Activated naive CD8-positive, alpha-beta T cell treated with anti-CD3 and anti-CD28 coated beads, Interleukin-2, amount 50 U/mL, for 16 hours (primary cell): ENCODE data around the gene ING5.
"Not testable (repeated sequence)": the region's sequence is repeated elsewhere in the genome, so short reads cannot be mapped to it uniquely, and the experiment has no call there.

ENCODE experiments used
- DNase-seq: peaks from one replicate; pipeline ENCODE4 v3.0.0-alpha.2; 2020; ENCODE audit warnings: low read depth, low spot score

ING5 gene

GRCh38 chr2:241739177-241739576, 37.3 kb downstream of the ING5 start:
- DNase-seq = no peak

DNA sequence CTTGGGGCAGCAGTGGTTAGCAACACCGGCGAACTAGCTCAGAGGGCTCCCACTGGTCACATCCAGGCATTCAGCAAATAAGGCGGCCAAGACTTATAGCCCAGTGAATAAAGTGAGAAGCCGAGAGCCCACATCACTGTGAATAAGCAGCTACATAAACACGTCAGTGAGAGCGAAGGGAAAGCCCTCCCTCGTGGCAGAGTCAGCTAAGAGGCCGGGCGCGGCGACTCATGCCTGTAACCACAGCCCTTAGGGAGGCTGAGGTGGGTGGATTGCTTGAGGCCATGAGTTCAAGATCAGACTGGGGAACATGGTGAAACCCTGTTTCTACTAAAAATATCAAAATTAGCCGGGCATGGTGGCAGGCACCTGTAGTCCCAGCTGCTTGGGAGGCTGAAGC, 37.8 kb downstream of the ING5 start:
- DNase-seq = no peak

DNA sequence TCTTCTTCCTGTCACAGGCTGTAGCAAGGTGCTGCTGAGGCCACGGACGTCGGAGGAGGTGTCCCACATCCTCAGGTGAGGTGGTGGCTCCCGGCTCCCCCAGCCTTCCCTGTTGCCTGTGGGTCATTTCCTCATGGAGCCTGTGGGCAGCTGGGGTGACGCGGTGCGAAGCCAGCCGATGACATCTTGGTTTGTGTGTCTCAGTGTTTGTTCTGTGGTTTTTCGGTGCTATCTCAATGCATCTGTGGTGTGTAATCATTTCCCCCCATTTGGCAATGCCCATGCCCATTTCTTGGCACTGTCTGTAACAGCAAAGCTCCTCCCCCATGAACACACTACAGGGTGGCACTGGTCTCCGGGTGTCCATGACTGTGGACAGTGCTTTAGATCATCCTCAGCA, 39.2 kb downstream of the ING5 start:
- DNase-seq = no peak

DNA sequence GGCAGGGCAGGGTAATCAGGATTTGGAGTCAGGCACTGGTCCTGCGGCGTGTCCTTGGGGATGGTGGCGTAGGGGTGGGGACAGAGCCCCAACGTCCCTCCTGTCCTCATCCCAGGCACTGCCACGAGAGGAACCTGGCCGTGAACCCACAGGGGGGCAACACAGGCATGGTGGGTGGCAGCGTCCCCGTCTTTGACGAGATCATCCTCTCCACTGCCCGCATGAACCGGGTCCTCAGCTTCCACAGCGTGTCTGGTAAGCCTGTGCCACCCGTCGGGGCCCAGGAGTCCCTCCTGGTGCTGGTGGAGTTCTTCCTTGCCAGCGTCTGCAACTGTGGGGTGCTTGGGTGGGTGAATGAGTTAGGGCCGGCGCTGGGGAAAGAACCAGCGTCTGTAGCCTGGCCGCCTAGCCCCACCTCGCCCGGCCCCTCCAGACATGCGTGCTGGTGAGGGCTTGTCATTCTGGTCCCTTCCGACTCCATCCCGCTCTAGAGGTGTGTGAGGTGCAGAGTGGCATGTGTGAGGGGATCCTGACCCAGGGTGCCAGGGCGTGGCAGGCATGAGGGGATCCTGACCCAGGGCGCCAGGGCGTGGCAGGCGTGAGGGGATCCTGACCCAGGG, 40.6 kb downstream of the ING5 start:
- no peak for DNase-seq

GRCh38 chr2:241743008-241743407, 41.2 kb downstream of the ING5 start:
- DNase-seq = not testable (repeated sequence)

- no peak for DNase-seq
These were observed 41.8 kb downstream of the ING5 start for GRCh38 chr2:241743620-241744019.

- DNase-seq = no peak
These were observed 42.4 kb downstream of the ING5 start for GRCh38 chr2:241744028-241744754.

DNA sequence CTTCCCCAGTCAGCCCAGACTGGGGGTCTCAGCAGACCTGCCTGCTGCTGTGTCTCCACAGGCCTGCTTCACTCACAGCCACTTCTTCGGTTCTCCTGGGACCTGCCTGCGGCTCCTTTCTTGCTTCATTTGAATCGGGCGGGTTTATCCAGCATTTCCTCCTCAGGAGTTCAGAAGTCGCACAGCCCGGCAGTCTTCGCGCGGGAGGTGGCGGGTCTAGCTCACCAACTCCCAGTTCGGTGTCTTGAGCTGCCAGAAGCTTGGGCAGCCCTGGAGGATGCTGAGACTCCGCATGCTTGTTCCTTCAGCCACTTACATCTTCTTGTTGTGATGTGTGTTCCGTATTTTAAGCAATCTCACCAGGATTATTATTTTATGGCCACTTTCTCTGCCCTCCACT, 43.4 kb downstream of the ING5 start:
- no peak for DNase-seq

- DNase-seq = no peak
These were observed 44.2 kb downstream of the ING5 start for GRCh38 chr2:241746084-241746483.

DNA sequence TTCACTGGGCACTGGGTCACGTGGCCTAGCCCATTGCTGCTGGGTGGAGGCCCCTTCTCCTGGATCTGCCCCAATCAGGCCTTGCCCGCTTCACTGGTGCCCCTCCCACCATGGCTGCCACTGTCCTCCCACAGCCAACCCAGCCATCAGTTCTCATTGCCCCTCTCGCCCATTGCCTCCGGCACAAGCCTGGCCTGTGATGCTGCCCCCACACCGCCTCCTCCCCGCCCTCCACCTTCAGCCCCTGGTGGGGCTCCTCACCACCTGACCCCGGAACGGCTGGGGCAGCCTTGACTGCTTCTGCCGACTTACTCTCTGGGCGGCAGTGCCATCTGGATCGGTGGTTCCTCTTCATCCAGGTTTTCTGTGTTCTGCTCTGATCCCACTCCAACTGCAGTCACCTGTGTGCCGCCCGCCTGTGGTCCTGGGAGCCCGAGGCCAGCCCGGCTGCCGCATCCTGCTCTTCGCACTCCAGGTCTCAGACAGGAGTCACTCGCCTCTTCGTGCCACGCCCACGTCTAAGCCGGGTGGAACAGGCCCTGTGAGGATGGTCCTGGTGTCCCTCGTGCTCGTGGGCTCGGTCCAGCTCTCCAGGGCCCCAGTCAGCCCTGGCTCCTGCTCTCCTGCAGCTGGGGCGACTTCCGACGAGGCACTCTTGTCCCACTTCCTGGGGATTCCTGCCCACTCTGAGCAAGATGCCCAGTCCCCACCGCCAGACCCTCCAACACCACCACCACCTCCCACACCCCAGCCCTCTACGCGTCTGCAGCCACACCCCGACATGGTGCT, 46.8 kb downstream of the ING5 start:
- DNase-seq = no peak

DNA sequence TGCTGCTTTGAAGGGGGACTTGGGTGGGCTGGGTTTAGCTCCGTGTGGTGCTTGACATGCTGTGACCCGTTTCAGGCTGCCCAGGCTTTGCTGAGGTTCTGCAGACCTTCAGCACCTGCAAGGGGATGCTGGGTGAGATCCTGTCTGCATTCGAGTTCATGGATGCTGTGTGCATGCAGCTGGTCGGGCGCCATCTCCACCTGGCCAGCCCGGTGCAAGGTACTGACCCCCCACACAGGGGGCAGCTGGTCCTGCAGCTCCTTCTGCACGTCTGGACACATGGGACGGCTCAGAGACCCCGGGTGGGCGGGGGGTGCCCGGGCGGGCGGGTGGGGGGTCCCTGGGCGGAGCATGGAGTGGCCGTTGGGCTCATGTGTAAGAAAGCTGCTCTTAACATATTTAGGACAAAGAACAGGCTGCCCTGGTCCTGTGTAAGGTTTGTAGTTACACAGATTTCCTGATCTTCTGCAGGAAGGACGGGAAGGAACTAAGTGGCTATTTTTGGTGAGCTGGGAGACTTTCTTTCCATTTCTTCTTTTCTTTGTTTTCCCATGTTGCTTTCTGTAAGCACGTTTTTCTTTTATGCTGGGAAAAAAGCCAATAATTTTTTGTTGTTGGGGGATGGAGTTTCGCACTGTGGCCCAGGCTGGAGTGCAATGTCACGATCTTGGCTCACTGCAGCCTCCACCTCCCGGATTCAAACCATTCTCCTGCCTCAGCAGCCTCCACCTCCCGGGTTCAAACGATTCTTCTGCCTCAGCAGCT, 48.4 kb downstream of the ING5 start:
- DNase-seq = no peak

- no peak for DNase-seq
These were observed 49.3 kb downstream of the ING5 start for GRCh38 chr2:241751152-241751551.

DNA sequence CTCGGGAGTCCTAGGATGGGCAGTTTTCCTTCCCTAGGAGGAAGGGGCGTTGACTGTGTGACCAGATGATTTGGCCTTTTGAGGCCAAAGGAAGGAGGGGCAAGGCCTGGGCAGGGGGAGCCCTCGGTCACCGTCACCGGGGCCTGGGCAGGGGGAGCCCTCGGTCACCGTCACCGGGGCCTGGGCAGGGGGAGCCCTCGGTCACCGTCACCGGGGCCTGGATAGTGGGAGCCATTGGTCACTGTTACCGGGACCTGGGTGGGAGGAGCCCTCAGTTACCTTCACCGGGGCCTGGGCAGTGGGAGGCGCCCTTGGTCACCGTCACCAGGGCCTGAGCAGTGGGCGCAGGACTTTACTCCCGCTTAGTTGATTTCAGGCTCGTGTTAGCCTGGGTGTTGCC, 49.9 kb downstream of the ING5 start:
- DNase-seq = no peak

DNA sequence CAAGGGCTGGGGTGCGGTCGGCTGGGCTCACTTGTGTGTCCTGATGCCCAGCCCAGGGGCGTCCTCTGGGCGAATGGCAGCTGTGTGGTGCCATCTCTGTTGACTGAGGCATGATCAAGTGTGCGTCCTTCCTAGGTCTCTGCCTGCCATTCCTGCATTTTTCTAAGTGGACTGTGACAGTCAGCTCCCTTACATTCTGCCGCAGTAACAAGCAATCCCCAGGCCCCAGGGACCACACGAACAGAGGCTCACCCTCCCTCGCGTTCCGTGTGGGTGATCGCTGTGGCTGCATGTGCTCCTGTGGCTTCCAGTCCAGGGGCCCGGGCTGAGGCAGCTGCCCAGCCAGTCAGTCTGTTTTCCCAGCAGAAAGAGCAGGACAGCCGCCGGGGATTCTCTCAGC, 50.4 kb downstream of the ING5 start:
- DNase-seq = no peak

GRCh38 chr2:241752689-241753276, 50.9 kb downstream of the ING5 start:
- no peak for DNase-seq

GRCh38 chr2:241753493-241753892, 51.7 kb downstream of the ING5 start:
- no peak for DNase-seq

GRCh38 chr2:241754042-241754441, 52.2 kb downstream of the ING5 start:
- no peak for DNase-seq

GRCh38 chr2:241755166-241755565, 53.3 kb downstream of the ING5 start:
- DNase-seq = no peak

GRCh38 chr2:241755777-241756176, 53.9 kb downstream of the ING5 start:
- DNase-seq = no peak

DNA sequence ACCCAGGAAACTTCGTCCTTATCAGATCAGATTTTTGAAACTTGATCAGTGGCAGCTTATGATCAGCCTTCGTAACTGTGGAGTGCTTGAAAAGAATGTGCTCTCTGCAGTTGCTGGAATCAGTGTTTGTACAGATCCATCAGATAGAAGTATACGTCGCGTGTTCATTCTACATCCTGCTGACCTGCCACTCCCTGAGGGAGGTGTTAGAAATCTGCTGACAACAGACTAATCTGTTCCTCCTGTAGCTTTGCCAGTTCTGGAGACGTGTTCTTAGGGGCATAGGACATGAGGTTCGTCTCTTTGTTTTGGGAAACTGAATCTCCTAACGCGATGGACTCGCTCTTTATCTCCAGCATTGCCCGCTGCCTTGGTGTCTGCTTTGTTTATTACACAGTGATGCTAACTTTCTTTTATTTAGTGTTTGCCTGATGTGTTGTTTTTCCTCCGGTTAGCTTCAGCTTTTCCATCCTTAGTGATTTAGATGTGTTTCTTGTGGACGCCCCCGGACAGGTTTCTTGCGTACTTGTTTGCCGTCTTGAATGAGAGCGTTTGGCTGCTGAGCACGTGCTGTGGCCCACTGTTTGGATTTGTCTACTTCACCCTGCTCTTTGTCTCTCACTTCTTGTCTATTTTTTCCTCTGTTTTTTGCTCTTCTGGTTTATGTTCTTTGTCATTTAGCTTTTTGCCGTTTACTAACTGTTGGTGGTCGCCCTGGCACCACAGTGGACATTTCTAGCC, 57.4 kb downstream of the ING5 start:
- DNase-seq = no peak

DNA sequence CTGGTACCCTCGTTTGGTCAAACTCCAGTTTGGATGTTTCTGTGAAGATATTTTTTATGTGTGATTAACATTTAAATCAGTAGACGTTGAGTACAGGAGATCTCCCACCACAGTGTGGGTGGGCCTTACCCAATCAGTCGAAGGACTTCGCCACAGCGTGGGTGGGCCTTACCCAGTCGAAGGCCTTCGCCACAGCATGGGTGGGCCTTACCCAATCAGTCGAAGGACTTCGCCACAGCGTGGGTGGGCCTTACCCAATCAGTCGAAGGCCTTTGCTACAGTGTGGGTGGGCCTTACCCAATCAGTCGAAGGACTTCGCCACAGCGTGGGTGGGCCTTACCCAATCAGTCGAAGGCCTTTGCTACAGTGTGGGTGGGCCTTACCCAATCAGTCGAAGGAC, 58.1 kb downstream of the ING5 start:
- DNase-seq = not testable (repeated sequence)
